ENCODE data around the gene S1PR3.

DNA sequence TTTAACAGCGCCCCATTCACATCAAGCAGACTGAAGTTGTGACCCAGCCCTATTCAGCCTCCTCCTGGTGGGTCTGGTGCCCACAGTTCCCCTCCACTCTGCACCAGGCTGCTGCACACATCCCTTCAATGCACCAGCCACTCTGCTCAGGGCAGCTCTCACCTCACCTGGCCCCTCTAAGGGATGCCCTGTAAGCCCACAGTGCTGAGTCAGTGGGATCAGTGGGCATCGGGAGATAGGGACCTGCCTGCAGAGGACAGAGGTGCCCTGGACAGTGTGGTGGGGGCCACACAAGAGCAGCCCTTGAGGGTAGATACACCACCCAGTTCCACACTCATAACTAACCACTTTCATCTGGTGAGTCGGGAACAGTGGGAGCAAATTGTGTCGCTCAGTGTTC, 38.3 kb upstream of the S1PR3 start:
- TF ChIP-seq, protein P1, sequence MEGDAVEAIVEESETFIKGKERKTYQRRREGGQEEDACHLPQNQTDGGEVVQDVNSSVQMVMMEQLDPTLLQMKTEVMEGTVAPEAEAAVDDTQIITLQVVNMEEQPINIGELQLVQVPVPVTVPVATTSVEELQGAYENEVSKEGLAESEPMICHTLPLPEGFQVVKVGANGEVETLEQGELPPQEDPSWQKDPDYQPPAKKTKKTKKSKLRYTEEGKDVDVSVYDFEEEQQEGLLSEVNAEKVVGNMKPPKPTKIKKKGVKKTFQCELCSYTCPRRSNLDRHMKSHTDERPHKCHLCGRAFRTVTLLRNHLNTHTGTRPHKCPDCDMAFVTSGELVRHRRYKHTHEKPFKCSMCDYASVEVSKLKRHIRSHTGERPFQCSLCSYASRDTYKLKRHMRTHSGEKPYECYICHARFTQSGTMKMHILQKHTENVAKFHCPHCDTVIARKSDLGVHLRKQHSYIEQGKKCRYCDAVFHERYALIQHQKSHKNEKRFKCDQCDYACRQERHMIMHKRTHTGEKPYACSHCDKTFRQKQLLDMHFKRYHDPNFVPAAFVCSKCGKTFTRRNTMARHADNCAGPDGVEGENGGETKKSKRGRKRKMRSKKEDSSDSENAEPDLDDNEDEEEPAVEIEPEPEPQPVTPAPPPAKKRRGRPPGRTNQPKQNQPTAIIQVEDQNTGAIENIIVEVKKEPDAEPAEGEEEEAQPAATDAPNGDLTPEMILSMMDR (IDR thresholded peaks at IDR 0.05), result no peak
- TF ChIP-seq ZFX (IDR thresholded peaks at IDR 0.05; ENCODE audit: borderline replicate concordance), result no peak

All from 22Rv1 (cell line).